Effector CD4-positive, alpha-beta T cell (primary cell): ENCODE data around the gene PRR19.

Source experiments
- DNase-seq: peaks from one replicate; pipeline ENCODE4 v3.0.0-alpha.2; 2020

PRR19 gene

GRCh38 chr19:42271861-42272534 is 29.9 kb upstream of the PRR19 start:
- no peak for DNase-seq

GRCh38 chr19:42272535-42272897 is 29.4 kb upstream of the PRR19 start:
- no peak for DNase-seq

- DNase-seq, result no peak
Observed at GRCh38 chr19:42272989-42273406, 28.9 kb upstream of the PRR19 start.

GRCh38 chr19:42273407-42274064 is 28.4 kb upstream of the PRR19 start:
- no peak for DNase-seq

GRCh38 chr19:42274065-42274682 is 27.8 kb upstream of the PRR19 start:
- DNase-seq, result no peak

- no peak for DNase-seq
Observed at GRCh38 chr19:42275103-42275502, 26.8 kb upstream of the PRR19 start.

GRCh38 chr19:42275517-42275916 is 26.4 kb upstream of the PRR19 start:
- no peak for DNase-seq

GRCh38 chr19:42276284-42276683 is 25.6 kb upstream of the PRR19 start:
- no peak for DNase-seq

- DNase-seq, result no peak
Observed at GRCh38 chr19:42276821-42277220, 25.1 kb upstream of the PRR19 start.

GRCh38 chr19:42277821-42278451 is 24.0 kb upstream of the PRR19 start:
- DNase-seq, result no peak

- no peak for DNase-seq
Observed at GRCh38 chr19:42278452-42279154, 23.3 kb upstream of the PRR19 start.

- no peak for DNase-seq
Observed at GRCh38 chr19:42279155-42279901, 22.6 kb upstream of the PRR19 start.

GRCh38 chr19:42279902-42280814 is 21.8 kb upstream of the PRR19 start:
- DNase-seq, result peak; percentile 83

- no peak for DNase-seq
Observed at GRCh38 chr19:42280815-42281145, 21.2 kb upstream of the PRR19 start.

GRCh38 chr19:42281146-42281826 is 20.6 kb upstream of the PRR19 start:
- DNase-seq, result no peak

- no peak for DNase-seq
Observed at GRCh38 chr19:42281827-42282762, 19.8 kb upstream of the PRR19 start.

- no peak for DNase-seq
Observed at GRCh38 chr19:42282819-42283187, 19.1 kb upstream of the PRR19 start.

- DNase-seq, result peak; percentile 94
Observed at GRCh38 chr19:42283188-42284065, 18.5 kb upstream of the PRR19 start.

GRCh38 chr19:42284066-42284501 is 17.8 kb upstream of the PRR19 start:
- DNase-seq, result peak; percentile 77
